HG03045 (cell line): Measurements from ENCODE around the gene SUSD3.
"Not testable (repeated sequence)": the region's sequence is repeated elsewhere in the genome, so short reads cannot be mapped to it uniquely, and the experiment has no call there.

Source experiments
- ATAC-seq: cut with Tn5 transposase; IDR thresholded peaks from one replicate; pipeline ENCODE4 v1.9.1; 2021; ENCODE audit warnings: mild to moderate bottlenecking, moderate library complexity; ENCODE audit not compliant: unreplicated experiment

Gene SUSD3

DNA sequence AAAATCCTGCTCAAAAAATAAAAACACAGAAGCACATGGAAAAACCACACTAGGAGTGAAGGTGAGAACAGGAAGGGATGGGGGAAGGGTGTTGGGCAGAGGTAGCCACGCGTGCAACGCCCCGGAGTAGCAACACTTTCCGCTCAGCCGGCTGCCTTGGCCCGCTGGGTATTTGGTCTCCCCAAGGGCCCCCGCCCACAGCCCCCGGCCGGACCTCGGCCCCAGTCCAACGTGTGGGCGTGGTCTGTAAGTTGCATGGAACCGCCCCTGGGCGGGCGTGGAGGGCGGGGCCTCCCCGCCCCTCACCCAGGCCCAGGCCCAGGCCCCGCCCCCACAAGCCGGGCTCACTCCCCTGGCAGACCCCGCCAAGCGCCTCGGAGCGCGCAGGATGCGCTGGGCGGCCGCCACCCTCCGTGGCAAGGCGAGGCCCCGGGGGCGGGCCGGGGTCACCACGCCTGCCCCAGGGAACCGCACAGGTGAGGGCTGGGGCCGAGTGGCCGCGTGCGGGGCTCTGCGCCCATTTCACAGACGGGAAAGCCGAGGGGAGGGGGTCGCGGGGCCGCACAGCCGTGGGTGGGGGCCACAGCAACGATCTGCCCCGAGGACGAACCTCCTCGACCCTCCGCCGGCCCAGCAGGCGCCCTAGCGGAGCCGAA lies at the start of gene SUSD3:
TSS of gene SUSD3 (plus strand) at position 347 of the 656 bp plus-strand sequence. CDS start at position 389, 42 bp downstream.
- peak; percentile 58 for ATAC-seq

DNA sequence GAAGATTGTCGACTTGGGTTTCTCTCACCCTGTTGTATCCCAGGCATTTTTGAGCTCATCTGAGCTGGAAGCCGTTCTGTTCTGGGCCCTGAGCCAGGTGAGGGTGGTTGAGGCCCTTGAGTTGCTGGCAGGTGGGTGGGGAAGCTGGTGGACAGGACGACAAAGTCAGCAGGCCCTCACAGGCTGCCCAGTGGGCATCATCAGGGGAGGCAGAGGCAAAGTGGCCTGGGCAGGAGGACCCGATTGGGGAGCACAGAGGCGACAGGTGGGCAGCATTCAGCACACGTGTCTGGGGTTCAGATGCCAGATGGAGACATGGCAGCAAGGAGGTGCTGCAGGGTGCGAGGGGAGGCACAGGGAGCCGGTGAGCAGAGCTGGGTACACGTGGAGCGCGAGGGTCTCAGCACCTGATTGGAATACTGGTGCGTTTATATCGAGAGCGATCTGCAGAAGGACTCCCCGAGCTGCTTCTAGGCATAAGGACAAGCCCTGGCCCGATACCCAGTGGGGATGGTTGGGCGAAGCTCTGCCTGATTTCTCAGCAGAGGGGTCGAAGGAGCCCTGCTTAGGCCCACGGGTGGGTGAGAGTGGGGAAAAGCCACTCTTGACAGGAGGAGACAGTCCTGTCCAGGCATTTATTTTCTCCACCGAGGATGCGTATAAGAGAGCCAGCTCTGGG lies 49.0 kb upstream of the SUSD3 start:
- no peak for ATAC-seq

DNA sequence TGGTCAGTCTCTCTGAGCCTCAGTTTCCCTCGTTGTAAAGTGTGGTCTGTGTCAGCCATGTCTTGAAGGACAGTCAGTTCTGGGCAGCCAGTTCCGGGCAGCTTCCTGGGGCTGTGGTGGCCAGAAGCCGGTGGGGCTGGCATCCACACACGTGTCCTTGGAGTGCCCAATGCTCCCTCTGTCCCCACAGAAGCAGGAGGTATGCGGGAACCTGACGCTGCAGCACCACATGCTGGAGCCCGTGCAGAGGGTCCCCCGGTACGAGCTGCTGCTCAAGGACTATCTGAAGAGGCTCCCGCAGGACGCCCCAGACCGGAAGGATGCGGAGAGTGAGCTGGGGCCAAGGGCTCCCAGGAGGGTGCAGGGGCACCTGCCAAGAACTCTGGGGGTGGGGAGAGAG lies 48.4 kb upstream of the SUSD3 start:
- ATAC-seq = no peak

DNA sequence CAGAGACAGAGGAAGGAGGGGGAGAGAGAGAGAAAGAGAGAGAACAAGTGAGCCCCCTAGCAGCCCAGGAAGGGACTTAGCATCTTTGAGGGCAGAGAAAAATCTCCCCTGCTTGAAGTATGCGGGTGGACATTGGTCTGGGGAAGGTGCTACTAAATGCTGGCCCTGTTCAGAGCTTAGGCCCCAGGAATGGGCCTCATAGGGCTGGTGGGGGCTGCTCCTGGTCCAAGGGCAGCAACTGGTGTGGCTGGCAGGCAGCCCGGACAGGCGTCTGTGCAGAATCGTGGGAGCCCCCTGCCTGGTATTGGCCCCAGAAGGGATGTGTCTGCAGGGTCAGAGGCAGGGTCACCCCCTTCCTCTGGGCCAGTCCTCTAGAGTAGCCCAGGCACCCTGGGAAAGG lies 47.8 kb upstream of the SUSD3 start:
- no peak for ATAC-seq

GRCh38 chr9:93011114-93011513 lies 47.4 kb upstream of the SUSD3 start:
- ATAC-seq = no peak

DNA sequence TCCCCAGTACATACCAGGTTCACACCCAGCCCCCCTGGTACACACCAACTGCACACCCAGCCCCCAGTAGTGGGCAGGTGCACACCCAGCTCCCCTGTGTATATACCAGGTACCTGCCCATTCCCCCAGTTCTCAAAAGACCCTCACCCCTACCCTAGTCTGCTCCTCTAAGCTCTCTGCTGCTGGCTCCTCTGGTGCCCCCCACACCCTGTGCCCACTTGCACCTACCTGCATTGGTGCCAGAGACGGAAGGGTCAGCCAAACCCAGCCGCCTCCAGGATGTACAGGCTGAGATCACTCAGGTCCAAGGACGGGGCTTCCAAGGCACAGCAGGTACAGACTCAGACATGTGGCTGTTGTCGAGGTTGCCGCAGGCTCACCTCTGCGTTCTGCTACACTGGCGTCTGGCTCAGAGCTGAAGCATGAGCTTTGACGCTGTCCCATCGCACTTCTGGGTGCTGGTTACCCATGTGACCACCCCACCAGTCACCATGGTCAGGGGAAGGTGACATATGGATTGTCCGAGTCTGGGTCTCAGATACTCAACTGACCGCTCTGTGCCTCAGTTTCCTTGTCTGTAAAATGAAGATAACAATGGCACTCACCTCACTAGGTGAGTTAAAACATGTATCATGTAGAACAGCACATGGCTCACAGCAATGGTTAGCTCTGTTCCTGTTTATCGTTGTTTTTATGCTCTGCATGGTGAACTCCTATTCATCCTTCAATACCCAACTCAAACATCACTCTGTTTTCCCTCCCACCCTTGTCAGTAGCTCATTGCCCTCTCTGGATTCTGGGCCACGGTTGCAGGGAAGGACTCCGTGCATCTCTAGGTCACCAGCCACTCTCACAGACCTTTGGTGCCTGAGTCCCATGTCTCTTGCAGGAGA lies 45.3 kb upstream of the SUSD3 start:
- ATAC-seq = no peak

DNA sequence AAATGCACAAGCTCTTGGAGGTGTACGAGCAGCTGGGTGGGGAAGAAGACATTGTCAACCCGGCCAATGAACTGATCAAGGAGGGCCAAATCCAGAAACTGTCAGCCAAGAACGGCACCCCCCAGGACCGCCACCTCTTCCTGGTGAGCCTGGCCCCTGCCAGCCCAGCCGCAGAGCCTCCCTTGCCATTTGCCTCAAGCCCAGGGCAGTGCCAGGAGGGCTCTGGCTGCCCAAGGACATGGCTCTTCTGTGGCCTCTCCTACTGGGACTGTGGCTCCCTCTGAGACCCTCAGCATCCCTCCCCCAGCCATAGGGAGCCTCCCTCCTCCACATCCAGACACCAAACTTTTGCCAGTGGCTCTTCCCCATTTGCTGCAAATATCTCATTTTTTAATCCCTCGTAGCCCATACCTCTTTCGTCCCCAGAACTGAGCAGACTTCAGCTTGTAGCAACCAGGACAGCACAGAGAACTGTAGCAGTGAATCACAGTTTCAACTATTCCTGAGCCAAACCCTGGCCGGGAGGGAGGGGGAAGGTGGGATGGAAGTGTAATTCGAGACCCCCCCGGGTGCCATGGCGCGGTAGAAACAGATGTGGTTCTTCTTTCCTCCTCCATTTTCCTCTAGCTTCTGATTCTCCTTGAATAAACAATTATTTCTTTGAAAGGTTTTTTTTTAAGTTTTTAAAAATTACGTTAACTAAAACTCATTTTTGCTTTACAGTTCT lies 44.5 kb upstream of the SUSD3 start:
- no peak for ATAC-seq

DNA sequence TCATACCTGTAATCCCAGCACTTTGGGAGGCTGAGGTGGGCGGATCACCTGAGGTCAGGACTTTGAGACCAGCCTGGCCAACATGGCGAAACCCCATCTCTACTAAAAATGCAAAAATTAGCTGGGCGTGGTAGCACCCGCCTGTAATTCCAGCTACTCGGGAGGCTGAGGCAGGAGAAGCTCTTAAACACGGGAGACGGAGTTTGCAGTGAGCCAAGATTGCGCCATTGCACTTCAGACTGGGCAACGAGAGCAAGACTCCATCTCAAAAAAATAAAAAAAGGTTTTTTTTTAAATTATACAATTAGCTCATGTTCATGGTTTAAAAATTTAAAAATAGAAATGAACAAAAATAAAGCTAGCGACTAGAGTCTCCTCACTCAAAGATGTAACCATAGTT lies 43.3 kb upstream of the SUSD3 start:
- not testable (repeated sequence) for ATAC-seq

DNA sequence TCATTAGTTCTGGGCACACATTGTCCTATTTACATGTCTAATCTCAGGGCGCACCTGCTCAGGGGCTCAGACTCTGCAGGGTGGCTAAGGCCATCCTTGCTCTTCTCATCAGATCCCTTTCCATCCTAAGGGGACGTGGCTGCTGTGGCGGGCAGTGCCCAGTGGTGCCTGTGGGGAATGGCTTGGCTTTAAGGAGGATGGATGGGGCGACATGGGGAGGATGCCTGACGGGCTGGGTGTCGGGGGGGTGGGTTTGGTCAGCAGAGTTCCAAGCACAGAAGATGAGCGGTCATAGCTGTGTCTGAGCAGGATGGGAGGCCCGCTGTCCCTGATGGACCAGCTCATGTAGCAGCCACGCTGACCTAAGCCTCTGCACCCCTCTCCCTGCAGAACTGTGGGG lies 40.9 kb upstream of the SUSD3 start:
- ATAC-seq = no peak

DNA sequence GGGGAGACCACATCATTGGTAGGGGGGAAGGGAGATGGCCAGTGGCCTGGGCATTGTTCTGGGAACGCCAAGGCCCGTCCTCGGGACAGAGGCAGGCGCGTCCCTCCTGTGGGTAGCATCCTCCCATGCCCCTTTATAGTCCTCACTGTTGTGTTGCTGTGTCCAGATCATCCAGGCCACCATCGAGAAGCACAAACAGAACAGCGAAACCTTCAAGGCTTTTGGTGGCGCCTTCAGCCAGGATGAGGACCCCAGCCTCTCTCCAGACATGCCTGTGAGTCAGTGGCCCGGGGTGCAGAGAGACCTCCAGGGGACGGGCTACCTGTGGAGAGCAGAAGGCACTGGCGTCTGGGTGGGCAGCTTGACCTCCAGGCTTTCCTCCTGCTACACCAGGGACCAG lies 38.4 kb upstream of the SUSD3 start:
- no peak for ATAC-seq

- no peak for ATAC-seq
Measured at GRCh38 chr9:93020771-93021670, 37.5 kb upstream of the SUSD3 start.

DNA sequence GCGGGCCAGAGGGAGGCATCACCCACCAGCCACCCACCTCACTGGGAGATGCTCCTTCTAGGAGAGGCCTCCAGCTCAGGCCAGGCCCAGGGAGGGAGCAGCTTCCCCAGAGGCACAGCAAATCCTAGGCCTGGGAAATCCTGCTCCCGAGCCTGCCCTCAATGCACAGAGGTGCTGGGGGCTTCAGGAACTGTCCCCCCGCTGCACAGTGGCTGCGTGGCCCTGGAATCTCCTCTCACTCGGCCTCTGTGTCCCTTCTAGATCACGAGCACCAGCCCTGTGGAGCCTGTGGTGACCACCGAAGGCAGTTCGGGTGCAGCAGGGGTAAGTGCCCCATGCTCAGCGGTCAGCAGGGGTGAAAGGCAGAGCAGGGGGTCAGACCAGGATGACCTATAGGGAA lies 36.4 kb upstream of the SUSD3 start:
- ATAC-seq = no peak

GRCh38 chr9:93022721-93023520 lies 35.6 kb upstream of the SUSD3 start:
- no peak for ATAC-seq

- ATAC-seq = no peak
Measured at GRCh38 chr9:93023521-93023815, 35.0 kb upstream of the SUSD3 start.

DNA sequence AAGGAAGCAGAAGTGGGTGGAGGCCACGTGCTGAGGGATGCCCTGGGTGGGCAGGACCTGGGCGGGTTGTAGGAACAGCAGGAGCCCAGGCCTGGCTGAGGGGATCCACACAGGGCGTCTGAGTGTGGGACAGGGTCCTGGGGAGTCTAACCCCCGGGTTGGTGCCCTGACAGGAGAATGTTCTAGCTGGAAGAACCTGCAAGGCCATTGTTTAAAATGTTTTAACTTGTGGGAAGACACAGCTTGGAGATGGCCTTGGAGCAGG lies 33.9 kb upstream of the SUSD3 start:
- no peak for ATAC-seq

- no peak for ATAC-seq
Measured at GRCh38 chr9:93024986-93025630, 33.4 kb upstream of the SUSD3 start.

DNA sequence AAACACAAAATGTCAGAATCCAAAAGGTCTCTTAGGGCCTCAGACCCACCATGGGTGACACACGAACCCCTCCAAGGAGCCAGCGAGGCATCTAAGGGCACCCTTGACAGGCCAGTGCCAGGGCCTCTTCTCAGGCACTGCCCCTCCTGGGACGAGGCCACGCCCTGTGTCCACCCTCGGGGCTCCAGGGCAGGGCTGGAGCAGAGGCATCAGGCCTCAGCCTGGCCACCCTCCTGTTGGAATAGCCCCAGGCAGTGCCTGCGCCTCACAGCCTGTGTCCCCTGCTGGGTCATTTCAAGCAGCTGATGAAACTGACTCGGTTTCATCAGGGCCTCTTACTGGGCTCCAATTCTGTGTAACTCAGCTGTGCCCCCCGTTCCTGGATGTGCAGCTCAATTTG lies 32.8 kb upstream of the SUSD3 start:
- no peak for ATAC-seq

DNA sequence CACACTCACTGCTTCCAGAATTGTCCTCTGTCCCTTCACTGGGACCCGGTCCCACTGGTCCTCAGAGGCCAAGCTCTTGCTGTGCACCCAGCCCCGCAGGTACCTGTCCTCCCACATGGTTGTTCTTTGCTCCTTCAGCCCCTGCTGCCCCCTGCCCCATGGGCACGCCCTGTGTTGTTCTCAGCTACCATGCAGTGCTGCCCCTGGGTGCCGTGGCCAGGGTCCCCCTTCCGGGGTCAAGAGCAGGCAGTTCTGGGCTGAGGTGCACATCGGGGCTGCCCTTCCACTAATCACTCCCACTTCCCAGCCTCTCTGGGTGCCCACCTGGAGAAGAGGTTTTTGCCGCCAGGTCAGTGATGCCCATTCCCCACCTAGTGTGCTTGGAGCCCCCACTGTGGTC lies 31.9 kb upstream of the SUSD3 start:
- no peak for ATAC-seq

DNA sequence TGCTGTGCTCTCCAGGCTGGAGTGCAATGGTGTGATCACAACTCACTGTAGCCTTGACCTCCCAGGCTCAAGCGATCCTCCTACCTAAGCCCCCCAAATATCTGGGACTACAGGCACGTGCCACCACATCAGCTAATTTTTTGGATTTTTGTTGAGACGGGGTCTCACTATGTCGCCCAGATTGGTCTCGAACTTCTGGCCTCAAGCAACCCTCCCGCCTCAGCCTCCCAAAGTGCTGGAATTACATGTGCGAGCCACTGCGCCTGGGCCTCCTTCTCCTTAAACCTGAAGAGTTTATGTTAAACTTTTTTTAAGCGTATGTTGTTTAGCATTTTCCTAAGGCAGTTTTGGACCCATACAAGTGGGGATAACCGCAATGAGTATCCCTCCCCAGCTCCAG lies 30.8 kb upstream of the SUSD3 start:
- ATAC-seq = no peak
